ENCODE results near the gene PNCK.

Gene PNCK

DNA sequence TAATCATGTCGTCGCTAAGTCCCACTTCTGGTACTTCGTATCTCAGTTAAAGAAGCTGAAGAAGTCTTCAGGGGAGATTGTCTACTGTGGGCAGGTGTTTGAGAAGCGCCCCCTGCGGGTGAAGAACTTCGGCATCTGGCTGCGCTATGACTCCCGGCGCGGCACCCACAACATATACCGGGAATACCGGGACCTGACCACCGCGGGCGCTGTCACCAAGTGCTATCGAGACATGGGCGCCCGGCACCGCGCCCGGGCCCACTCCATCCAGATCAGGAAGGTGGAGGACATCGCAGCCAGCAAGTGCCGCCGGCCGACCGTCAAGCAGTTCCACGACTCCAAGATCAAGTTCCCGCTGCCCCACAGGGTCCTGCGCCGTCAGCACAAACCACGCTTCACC lies 11.3 kb downstream of the PNCK start:
- no peak for DNase-seq (ENCODE audit: low spot score)

DNA sequence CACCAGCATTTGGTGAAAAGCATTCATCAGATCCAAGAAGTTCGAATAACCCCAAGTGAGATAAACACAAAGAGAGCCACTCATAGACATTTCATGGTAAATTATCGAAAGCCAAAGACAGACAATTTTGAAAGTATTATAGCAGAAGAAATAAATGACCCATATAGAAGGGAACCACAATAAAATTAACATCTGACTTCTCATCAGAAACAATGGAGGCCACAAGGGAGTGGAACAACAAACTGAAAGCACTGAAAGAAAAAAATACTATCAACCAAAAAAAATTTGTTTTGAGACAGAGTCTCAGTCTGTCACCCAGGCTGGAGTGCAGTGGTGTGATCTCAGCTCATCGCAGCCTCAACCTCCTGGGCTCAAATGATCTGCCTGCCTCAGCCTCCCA lies 14.3 kb downstream of the PNCK start:
- no peak for DNase-seq (ENCODE audit: low spot score)

DNA sequence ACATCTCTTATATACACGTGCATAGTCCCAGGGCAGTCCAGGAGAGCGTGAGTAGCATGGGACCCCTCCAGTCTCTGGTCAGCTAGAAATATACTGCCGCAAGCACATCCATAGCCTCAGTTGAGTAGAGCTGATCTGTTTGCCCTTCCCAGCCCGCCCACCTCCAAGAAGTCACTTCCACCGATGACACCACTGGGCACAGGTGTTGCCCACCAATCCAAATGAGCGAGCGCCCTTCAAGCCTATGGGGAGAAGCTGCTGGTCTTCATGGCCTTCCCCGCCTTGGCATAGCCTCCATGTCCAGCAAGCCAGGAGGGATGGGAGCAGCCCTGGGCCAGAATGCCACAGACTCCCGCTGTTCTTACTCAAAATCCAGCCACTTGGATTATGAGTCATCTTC lies 16.5 kb downstream of the PNCK start:
- DNase-seq (ENCODE audit: low spot score) = no peak

- no peak for DNase-seq (ENCODE audit: low spot score)
Observed at GRCh38 chrX:153653556-153653955, 20.1 kb downstream of the PNCK start.

GRCh38 chrX:153651540-153652079 lies 22.0 kb downstream of the PNCK start:
- DNase-seq (ENCODE audit: low spot score) = no peak

DNA sequence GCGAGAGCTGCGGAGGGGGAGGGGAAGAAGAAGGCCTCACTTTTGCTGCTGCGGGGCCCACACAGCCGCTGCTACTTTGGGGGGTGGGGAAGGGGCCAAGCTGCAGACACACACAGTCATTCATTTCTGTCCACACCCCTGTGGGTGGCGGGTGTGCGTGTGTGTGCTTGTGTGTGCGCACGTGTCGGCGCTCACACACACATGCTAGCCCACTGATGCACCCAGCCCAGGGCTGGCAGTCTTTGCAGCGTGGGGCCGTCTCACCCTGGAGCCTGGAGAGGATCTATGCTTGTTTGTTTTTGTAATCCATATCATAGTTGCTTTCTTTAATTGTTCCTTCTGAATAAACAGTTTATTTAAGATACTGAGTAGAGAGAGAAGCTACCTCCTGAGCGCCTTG lies 22.7 kb downstream of the PNCK start:
- DNase-seq (ENCODE audit: low spot score) = no peak

DNA sequence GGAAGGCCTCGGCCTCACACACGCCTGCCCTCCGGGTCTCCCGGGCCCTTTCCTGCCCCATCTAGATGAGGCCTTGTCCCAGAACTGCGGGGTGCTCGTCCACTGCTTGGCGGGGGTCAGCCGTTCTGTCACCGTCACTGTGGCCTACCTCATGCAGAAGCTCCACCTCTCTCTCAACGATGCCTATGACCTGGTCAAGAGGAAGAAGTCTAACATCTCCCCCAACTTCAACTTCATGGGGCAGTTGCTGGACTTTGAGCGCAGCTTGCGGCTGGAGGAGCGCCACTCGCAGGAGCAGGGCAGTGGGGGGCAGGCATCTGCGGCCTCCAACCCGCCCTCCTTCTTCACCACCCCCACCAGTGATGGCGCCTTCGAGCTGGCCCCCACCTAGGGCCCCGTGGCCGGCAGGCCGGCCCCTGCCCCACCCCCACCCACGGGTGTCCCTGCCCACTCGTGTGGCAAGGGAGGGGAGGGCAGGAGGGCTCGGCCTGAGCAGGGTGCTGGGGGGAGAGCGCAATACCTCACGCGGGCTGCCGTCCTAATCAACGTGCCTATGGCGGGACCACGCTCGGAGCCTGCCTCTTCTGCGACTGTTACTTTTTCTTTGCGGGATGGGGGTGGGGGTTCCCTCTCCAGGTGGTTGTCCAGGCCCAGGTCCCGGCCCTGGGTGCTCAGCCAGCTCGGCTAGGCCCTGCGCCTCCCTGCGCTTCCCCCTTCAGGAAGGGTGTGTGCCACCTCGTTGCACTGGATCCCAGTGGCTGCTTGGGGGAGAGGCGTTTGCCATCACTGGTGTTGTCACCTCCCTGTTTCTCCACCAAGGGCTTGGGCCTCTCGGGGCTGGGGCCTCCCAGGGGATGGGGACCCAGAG lies 23.5 kb downstream of the PNCK start:
- DNase-seq (ENCODE audit: low spot score) = no peak

GRCh38 chrX:153649178-153649914 lies 24.3 kb downstream of the PNCK start:
- DNase-seq (ENCODE audit: low spot score) = peak; percentile 26

DNA sequence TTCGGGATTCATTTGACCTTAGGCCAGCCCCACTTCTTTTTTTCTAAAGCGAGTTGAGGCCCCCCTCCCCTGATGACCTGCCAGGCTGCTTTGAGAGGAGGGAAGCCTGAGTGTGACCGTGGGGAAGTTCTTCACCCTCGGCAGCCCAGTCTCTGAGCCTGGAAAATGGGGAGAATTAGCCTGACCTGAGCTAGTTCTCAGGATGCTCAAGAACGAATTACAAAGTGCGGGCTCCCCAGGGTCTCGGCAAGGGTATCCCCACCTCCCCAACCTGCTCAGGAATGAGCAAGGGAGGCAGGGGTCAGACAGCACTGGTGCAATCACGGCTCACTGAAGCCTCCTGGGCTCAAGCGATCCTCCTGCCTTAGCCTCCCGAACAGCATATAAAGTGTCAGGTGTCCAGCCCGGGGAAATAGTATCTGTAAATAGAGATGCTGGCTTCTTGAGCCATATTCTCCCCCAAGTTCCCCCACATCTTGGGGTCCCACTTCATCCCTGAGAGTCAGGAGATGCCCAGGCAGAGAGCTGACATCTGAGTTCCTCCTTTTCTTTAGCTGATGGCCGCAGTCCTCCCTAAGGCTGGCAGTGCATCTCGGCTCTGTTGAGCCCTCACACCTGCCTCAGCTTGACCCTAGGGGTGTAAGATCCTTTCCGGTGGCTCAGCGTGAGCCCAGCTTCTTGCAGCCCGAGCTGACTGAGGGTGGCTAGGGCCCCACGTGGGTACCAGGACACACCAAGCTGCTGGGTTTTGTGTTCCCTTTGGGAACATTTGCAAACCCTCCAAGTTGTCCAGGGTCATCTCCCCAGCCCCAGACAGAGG lies 25.0 kb downstream of the PNCK start:
- DNase-seq (ENCODE audit: low spot score) = peak; percentile 12

DNA sequence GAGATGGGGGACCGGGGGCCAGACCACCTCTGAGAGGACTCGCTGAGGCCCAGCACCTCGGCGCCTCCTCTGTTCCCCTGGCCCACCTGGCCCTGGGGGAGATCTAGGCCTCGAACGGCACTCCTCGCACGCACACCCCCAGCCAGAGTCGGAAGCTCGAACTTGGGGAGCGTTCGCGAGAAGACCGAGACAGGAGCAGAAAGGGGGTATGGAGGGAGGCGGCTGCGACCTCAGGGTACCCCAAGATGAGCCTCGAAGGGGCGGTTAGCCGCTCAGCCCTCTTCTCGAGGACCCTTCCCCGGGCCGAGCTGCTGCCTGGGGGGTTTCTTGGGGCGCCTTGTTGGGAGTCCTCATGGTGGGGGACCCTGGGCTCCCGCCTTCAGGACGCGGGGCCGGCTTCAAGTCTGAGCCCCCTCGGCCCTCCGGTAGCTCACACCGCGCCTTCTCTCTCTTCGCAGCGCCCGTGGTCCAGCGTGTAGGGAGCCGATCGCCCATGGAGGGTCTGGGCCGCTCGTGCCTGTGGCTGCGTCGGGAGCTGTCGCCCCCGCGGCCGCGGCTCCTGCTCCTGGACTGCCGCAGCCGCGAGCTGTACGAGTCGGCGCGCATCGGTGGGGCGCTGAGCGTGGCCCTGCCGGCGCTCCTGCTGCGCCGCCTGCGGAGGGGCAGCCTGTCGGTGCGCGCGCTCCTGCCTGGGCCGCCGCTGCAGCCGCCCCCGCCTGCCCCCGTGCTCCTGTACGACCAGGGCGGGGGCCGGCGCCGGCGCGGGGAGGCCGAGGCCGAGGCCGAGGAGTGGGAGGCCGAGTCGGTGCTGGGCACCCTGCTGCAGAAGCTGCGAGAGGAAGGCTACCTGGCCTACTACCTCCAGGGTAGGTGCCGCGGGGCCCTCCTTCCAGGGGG lies 25.9 kb downstream of the PNCK start:
- DNase-seq (ENCODE audit: low spot score) = peak; percentile 8

DNA sequence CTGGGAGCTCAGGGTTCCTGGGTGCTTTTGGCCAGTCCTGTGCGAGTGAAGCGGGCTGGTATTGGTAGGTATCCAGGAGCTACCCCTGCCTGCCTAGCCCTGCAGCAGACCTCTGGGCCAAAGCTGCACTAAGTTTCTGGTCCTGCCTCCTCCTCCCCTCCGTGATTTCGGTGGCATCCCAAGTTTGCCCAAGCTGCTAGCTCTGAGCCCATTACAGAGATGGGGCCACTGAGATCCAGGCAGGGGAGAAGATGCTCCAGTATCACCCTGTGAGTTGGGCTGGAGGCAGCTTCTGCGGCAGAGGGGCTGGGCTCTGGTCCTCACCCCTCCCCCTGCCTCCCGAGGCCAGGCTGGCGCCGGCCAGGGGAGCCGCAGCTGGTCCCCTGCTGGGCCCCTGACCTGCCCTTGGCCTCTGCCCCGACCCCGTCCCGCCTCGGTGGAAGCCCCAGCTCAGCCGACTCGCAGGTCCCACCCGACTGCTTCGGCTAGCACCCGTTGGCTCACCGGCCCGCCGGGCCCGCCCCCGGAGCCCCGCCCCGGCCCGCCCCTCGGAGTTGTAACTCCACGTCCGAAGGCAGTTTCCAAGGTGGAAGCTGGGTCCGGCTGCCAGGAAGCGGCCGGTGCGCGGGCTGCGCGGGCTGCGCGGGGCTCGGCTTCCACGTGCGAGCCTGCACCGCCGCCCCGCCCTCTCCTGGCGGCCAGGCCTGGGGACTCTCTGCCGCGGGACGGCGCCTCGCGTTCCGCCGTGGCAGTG lies 26.8 kb downstream of the PNCK start, which contains the start of gene DUSP9:
DUSP9 (plus strand) TSS at position 584 of the 754 bp plus-strand sequence. CDS start 751 bp downstream, outside the sequence.
- DNase-seq (ENCODE audit: low spot score) = peak; percentile 65

DNA sequence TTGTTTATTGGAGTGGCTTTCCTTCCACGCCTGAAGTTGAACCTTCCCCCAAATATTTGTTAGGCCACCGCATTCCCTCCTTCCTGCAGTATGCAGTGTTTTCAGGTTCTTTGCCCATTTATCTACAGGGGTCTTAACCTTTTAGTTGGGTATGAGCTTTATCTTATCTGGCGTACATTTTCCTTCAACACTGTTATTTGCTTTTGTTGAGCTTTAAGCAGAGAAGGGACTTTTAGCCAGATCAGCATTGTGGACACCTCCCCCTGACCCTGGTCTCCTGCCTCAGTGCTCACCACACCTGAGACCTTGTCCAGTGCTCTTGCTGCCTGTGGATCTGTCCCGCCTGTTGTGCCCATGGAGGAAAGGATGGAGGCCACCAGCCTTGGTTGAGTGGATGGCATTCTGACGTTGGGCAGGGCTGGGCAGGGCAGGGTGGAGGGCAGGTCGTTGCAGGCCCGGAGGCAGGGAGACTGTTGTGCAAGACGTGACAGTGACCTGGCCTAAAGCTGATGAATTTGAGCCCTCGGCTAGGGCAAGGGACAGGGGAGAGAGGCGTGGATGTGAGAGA lies 27.6 kb downstream of the PNCK start:
- peak; percentile 23 for DNase-seq (ENCODE audit: low spot score)

GRCh38 chrX:153645151-153645550 lies 28.5 kb downstream of the PNCK start:
- peak; percentile 23 for DNase-seq (ENCODE audit: low spot score)

GRCh38 chrX:153644356-153645125 lies 29.1 kb downstream of the PNCK start:
- no peak for DNase-seq (ENCODE audit: low spot score)

- DNase-seq (ENCODE audit: low spot score) = no peak
Observed at GRCh38 chrX:153643431-153644351, 29.9 kb downstream of the PNCK start.

DNA sequence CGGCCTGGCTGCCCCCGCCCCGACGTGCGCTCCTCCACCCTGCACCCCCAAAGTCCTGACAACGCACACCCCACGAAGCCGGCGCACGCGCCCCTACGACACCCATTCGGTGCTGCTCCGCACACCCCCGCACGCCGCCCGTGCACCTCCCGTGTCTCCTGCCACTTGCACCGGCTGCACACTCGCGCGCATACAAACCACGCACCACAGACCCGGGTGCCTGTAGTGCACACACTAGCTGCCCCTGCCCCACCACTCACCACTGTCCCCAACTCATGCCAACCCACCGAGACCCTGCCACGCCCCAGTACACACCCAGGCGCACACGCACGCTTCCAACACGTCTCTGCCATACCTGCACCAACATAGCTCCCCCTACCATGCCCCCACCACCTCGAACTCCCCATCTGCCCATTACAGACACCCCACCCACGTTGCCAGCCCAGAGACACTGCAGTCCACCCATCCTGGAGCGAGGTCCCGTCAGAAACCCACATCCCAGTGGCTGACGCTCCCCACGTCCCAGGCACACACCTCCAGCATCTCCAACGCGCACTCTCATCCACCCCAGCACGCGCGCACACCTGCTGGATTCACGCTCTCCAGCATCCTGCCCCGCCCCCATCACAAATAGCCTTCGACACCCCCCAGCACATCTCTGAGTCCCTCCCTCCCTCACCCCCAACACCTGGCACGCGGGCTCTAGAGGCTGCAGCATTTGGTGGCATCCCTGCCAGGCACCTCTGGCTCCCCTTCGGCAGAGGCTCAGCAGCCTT lies 30.8 kb downstream of the PNCK start:
- no peak for DNase-seq (ENCODE audit: low spot score)

- DNase-seq (ENCODE audit: low spot score) = no peak
Observed at GRCh38 chrX:153642051-153642654, 31.5 kb downstream of the PNCK start.

Data from left forelimb (tissue), 1 donor.